Left renal pelvis (tissue), 4 donors: Measurements from ENCODE around the gene FOXP3. TPM values are rescaled to one million over a fixed set of nuclear protein-coding genes. Genes with fewer than 3 reads are reported as not detected.

Experiments used
- DNase-seq, 4 donors: peaks; one replicate each; pipeline ENCODE4 v3.0.0-alpha.2; 2013; ENCODE audit warnings: low read depth in 4 of 4, low spot score in 3 of 4
- polyA plus RNA-seq, 4 donors: library from polyadenylated mRNA; unstranded; fragments of 120-200 nt; gene quantifications; one replicate each; pipeline ENCODE4 v1.2.1, GENCODE V29; 2013; ENCODE audit not compliant: insufficient read length in 4 of 4

The FOXP3 gene
- polyA plus RNA-seq, 4 donors = 0.66 to 0.85 (median 0.79) TPM

GRCh38 chrX:49254639-49255038 is 9.9 kb downstream of the FOXP3 start:
- DNase-seq = no peak

GRCh38 chrX:49251325-49251724 is 13.2 kb downstream of the FOXP3 start:
- DNase-seq = no peak

GRCh38 chrX:49250578-49250977 is 13.9 kb downstream of the FOXP3 start:
- DNase-seq = no peak

- DNase-seq = no peak
Observed at GRCh38 chrX:49250066-49250465, 14.4 kb downstream of the FOXP3 start.

- DNase-seq = no peak
Observed at GRCh38 chrX:49249616-49250015, 14.9 kb downstream of the FOXP3 start.

GRCh38 chrX:49249071-49249470 is 15.4 kb downstream of the FOXP3 start:
- DNase-seq = no peak

GRCh38 chrX:49247916-49248811 is 16.3 kb downstream of the FOXP3 start:
- no peak for DNase-seq

GRCh38 chrX:49247346-49247745 is 17.2 kb downstream of the FOXP3 start:
- no peak for DNase-seq

- DNase-seq = no peak
Observed at GRCh38 chrX:49246541-49246940, 18.0 kb downstream of the FOXP3 start.

GRCh38 chrX:49244207-49244606 is 20.3 kb downstream of the FOXP3 start:
- no peak for DNase-seq

GRCh38 chrX:49243166-49243565 is 21.3 kb downstream of the FOXP3 start:
- no peak for DNase-seq

- DNase-seq = no peak
Observed at GRCh38 chrX:49242545-49243066, 21.9 kb downstream of the FOXP3 start.

GRCh38 chrX:49238735-49239134 is 25.8 kb downstream of the FOXP3 start:
- DNase-seq = no peak

GRCh38 chrX:49237060-49237459 is 27.4 kb downstream of the FOXP3 start:
- no peak for DNase-seq

GRCh38 chrX:49233887-49234555 is 30.5 kb downstream of the FOXP3 start:
- no peak for DNase-seq

- DNase-seq = no peak
Observed at GRCh38 chrX:49233176-49233575, 31.3 kb downstream of the FOXP3 start, which contains the start of gene CACNA1F. Gene CACNA1F, minus strand, starts transcription at chrX:49233340. Its CDS starts 31 bp downstream, at chrX:49233309.

GRCh38 chrX:49232525-49232924 is 32.0 kb downstream of the FOXP3 start:
- no peak for DNase-seq

GRCh38 chrX:49231333-49232000 is 33.0 kb downstream of the FOXP3 start:
- no peak for DNase-seq

GRCh38 chrX:49230500-49231232 is 33.8 kb downstream of the FOXP3 start:
- DNase-seq = no peak

GRCh38 chrX:49228185-49228584 is 36.3 kb downstream of the FOXP3 start:
- DNase-seq = no peak
